Subcutaneous abdominal adipose tissue (tissue), 5 donors: ENCODE data around the gene ANKRD55.
A peak's percentile ranks its signal among the peaks of the same experiment; 100 is the strongest.

Experiments
- H3K27ac ChIP-seq: one replicate; pipeline ENCODE4 v1.7.0; 2013; ENCODE audit warnings: low read depth, mild to moderate bottlenecking, inconsistent platforms, low read length, moderate library complexity
- H3K27me3 ChIP-seq, 5 donors: one replicate each; pipeline ENCODE4 v1.7.0; 2013; ENCODE audit warnings: low read length in 5 of 5, inconsistent platforms in 1 of 5; ENCODE audit not compliant: control insufficient read depth in 5 of 5, insufficient read depth in 4 of 5
- H3K36me3 ChIP-seq, 5 donors: one replicate each; pipeline ENCODE4 v1.7.0; 2013; ENCODE audit warnings: low read length in 5 of 5; ENCODE audit not compliant: control insufficient read depth in 5 of 5, insufficient read depth in 5 of 5
- H3K4me1 ChIP-seq, 5 donors: one replicate each; pipeline ENCODE4 v1.7.0; 2013; ENCODE audit warnings: low read length in 5 of 5, mild to moderate bottlenecking in 3 of 5, moderate library complexity in 1 of 5; ENCODE audit not compliant: control insufficient read depth in 5 of 5, insufficient read depth in 5 of 5
- H3K4me3 ChIP-seq, 5 donors: one replicate each; pipeline ENCODE4 v1.7.0; 2013; ENCODE audit warnings: low read length in 5 of 5, low read depth in 1 of 5
- H3K9ac ChIP-seq, 5 donors: one replicate each; pipeline ENCODE4 v1.7.0; 2013; ENCODE audit warnings: low read length in 5 of 5, mild to moderate bottlenecking in 4 of 5, moderate library complexity in 3 of 5
- H3K9me3 ChIP-seq, 5 donors: one replicate each; pipeline ENCODE4 v1.7.0; 2013; ENCODE audit warnings: low read length in 5 of 5; ENCODE audit not compliant: control insufficient read depth in 5 of 5
- donor health status: healthy.
- donor health status: healthy.
- donor health status: healthy.
- donor health status: healthy.
- donor health status: healthy.

The ANKRD55 gene

GRCh38 chr5:56077796-56078233, 155.3 kb downstream of the ANKRD55 start:
- peak overlapping the region; percentile 78 for H3K27ac ChIP-seq
- H3K36me3 ChIP-seq, result no peaks in the 10 kb centered on the region
- no peak overlapping the region for H3K9ac ChIP-seq
- no peaks in the 10 kb centered on the region for H3K9me3 ChIP-seq
- peak overlapping the region in 1 of 5 donors; percentile 20 for H3K4me3 ChIP-seq
- H3K27me3 ChIP-seq, result no peaks in the 10 kb centered on the region
- H3K4me1 ChIP-seq, result peaks cover 8 to 60% (median 37%) of the 10 kb centered on the region in 5 donors

- Histone ChIP-seq H3K4me3 (no peak overlapping the region), H3K9me3 (no peaks in the 10 kb centered on the region), H3K36me3 (no peaks in the 10 kb centered on the region), H3K4me1 (peaks cover 8 to 64% (median 40%) of the 10 kb centered on the region in 5 donors), H3K9ac (no peak overlapping the region), H3K27me3 (no peaks in the 10 kb centered on the region), H3K27ac (peak overlapping the region; percentile 79)
Observed at GRCh38 chr5:56076486-56076885, 156.6 kb downstream of the ANKRD55 start.

- H3K36me3 ChIP-seq, result no peaks in the 10 kb centered on the region
- H3K27me3 ChIP-seq, result no peaks in the 10 kb centered on the region
- H3K9me3 ChIP-seq, result no peaks in the 10 kb centered on the region
- no peak overlapping the region for H3K4me3 ChIP-seq
- H3K27ac ChIP-seq, result peak overlapping the region; percentile 79
- peaks cover 8 to 67% (median 48%) of the 10 kb centered on the region in 5 donors for H3K4me1 ChIP-seq
- no peak overlapping the region for H3K9ac ChIP-seq
Observed at GRCh38 chr5:56075361-56075760, 157.8 kb downstream of the ANKRD55 start.

GRCh38 chr5:56072863-56073766, 160.0 kb downstream of the ANKRD55 start:
- H3K27ac ChIP-seq, result no peak overlapping the region
- no peaks in the 10 kb centered on the region for H3K9me3 ChIP-seq
- no peak overlapping the region for H3K4me3 ChIP-seq
- H3K27me3 ChIP-seq, result no peaks in the 10 kb centered on the region
- peaks cover 6 to 56% (median 43%) of the 10 kb centered on the region in 5 donors for H3K4me1 ChIP-seq
- H3K36me3 ChIP-seq, result no peaks in the 10 kb centered on the region
- no peak overlapping the region for H3K9ac ChIP-seq

GRCh38 chr5:56071470-56071869, 161.7 kb downstream of the ANKRD55 start:
- Histone ChIP-seq H3K9ac (peak overlapping the region in 1 of 5 donors; percentile 62), H3K9me3 (no peaks in the 10 kb centered on the region), H3K36me3 (no peaks in the 10 kb centered on the region), H3K27ac (peak overlapping the region; percentile 38), H3K4me3 (peak overlapping the region in 1 of 5 donors; percentile 15), H3K4me1 (peaks cover 6 to 45% (median 39%) of the 10 kb centered on the region in 5 donors), H3K27me3 (no peaks in the 10 kb centered on the region)

- H3K4me1 ChIP-seq, result peaks cover 6 to 43% (median 36%) of the 10 kb centered on the region in 5 donors
- no peaks in the 10 kb centered on the region for H3K9me3 ChIP-seq
- peak overlapping the region in 2 of 5 donors; percentile 12 to 62 for H3K9ac ChIP-seq
- H3K36me3 ChIP-seq, result no peaks in the 10 kb centered on the region
- no peaks in the 10 kb centered on the region for H3K27me3 ChIP-seq
- peak overlapping the region; percentile 38 for H3K27ac ChIP-seq
- peak overlapping the region in 1 of 5 donors; percentile 15 for H3K4me3 ChIP-seq
Observed at GRCh38 chr5:56070851-56071465, 162.2 kb downstream of the ANKRD55 start.

- no peaks in the 10 kb centered on the region for H3K9me3 ChIP-seq
- peaks cover 0 to 30% (median 25%) of the 10 kb centered on the region in 5 donors for H3K4me1 ChIP-seq
- H3K4me3 ChIP-seq, result no peak overlapping the region
- H3K27me3 ChIP-seq, result no peaks in the 10 kb centered on the region
- no peak overlapping the region for H3K9ac ChIP-seq
- H3K36me3 ChIP-seq, result no peaks in the 10 kb centered on the region
- peak overlapping the region; percentile 38 for H3K27ac ChIP-seq
Observed at GRCh38 chr5:56069652-56070226, 163.4 kb downstream of the ANKRD55 start.

- H3K4me3 ChIP-seq, result no peak overlapping the region
- H3K9me3 ChIP-seq, result no peaks in the 10 kb centered on the region
- H3K27me3 ChIP-seq, result no peaks in the 10 kb centered on the region
- no peak overlapping the region for H3K9ac ChIP-seq
- H3K36me3 ChIP-seq, result no peaks in the 10 kb centered on the region
- H3K4me1 ChIP-seq, result peaks cover 0 to 27% (median 23%) of the 10 kb centered on the region in 5 donors
- no peak overlapping the region for H3K27ac ChIP-seq
Observed at GRCh38 chr5:56066931-56067450, 166.1 kb downstream of the ANKRD55 start.

GRCh38 chr5:56064984-56065383, 168.1 kb downstream of the ANKRD55 start:
- peaks cover 0 to 13% (median 5%) of the 10 kb centered on the region in 5 donors for H3K4me1 ChIP-seq
- H3K9me3 ChIP-seq, result no peaks in the 10 kb centered on the region
- no peak overlapping the region for H3K9ac ChIP-seq
- no peak overlapping the region for H3K4me3 ChIP-seq
- no peaks in the 10 kb centered on the region for H3K36me3 ChIP-seq
- H3K27me3 ChIP-seq, result no peaks in the 10 kb centered on the region
- no peak overlapping the region for H3K27ac ChIP-seq
